Measurements from ENCODE around the gene ATP6V0A1.

The ATP6V0A1 gene

DNA sequence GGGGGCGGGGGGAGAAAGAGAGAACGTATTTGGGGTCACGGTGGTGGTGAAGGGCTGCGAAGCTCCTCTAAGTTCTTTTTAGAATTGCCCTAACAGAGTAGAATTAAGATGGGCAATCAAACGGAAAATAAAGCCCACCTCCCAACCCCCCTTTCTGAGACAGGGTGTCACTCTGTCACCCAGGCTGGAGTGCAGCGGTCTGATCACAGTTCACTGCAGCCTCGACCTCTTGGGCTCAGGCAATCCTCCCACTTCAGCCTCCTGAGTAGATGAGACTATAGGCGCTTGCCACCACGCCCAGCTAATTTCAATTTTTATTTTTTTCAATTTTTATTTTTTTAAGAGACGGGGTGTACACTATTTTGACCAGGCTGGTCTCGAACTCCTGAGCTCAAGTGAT is 34.9 kb upstream of the ATP6V0A1 start:
- H3K27me3 ChIP-seq (ENCODE audit: insufficient read depth, low read length, poor library complexity, severe bottlenecking) = no peaks in the 10 kb centered on the region
- H3K9me2 ChIP-seq (replicated peaks; ENCODE audit: low read depth, low read length) = no peaks in the 10 kb centered on the region
- H2AFZ ChIP-seq (ENCODE audit: low read length) = no peak overlapping the region
- H3K4me2 ChIP-seq (ENCODE audit: low read depth, low read length, poor library complexity, severe bottlenecking) = no peak overlapping the region
- no peaks in the 10 kb centered on the region for H3F3A ChIP-seq (ENCODE audit: low read depth)
- H3K4me1 ChIP-seq (ENCODE audit: insufficient read depth, low read length, poor library complexity, severe bottlenecking) = no peaks in the 10 kb centered on the region
- no peaks in the 10 kb centered on the region for H4K20me1 ChIP-seq (ENCODE audit: insufficient read depth, low read length, poor library complexity, severe bottlenecking)
- no peak overlapping the region for H3K4me3 ChIP-seq (ENCODE audit: low read length, poor library complexity, severe bottlenecking)
- H3K36me3 ChIP-seq (ENCODE audit: insufficient read depth, low read length) = no peaks in the 10 kb centered on the region
- no peaks in the 10 kb centered on the region for H3K9me3 ChIP-seq (ENCODE audit: insufficient read depth, low read depth, low read length)
- TF ChIP-seq, protein P1, sequence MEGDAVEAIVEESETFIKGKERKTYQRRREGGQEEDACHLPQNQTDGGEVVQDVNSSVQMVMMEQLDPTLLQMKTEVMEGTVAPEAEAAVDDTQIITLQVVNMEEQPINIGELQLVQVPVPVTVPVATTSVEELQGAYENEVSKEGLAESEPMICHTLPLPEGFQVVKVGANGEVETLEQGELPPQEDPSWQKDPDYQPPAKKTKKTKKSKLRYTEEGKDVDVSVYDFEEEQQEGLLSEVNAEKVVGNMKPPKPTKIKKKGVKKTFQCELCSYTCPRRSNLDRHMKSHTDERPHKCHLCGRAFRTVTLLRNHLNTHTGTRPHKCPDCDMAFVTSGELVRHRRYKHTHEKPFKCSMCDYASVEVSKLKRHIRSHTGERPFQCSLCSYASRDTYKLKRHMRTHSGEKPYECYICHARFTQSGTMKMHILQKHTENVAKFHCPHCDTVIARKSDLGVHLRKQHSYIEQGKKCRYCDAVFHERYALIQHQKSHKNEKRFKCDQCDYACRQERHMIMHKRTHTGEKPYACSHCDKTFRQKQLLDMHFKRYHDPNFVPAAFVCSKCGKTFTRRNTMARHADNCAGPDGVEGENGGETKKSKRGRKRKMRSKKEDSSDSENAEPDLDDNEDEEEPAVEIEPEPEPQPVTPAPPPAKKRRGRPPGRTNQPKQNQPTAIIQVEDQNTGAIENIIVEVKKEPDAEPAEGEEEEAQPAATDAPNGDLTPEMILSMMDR (conservative IDR thresholded peaks at IDR 0.05; ENCODE audit: low read length) = no peak
- TF ChIP-seq EZH2phosphoT487 (IDR thresholded peaks at IDR 0.05; ENCODE audit: borderline replicate concordance) = no peak
- no peaks in the 10 kb centered on the region for H3K79me2 ChIP-seq (ENCODE audit: insufficient read depth, low read length)
- H3K9ac ChIP-seq (ENCODE audit: low read depth, low read length, poor library complexity, severe bottlenecking) = no peak overlapping the region

DNA sequence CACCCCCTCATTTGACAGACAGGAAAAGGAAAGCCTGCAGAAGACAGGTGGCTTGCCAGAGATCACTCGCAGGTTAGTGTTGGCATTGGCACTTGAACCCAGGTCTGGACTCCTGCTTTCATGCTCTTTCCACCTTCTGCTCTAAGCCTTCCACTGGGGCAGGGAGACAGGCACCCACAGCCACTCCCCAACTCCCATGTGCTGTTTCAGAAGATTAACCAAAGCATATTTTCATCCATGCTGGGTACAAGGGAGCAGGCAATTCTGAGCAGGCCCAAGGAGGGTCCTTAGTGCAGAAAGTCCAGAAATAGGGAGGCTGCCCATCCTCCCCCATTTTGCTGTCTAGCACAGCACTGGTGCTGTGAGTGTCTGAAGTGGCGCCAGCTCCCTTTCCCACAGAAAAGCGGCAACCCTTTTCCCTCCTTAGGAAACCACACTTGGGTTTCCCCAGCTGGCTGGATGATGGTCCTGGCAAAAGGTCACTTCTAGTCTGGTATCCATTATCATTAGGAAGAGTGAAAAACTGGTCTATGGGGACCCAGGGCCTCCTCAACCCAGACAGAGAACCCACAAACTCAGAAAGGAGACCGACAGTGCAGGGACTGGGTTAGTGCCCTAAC is 33.6 kb upstream of the ATP6V0A1 start:
- Histone ChIP-seq H3K4me3 (ENCODE audit: low read length, poor library complexity, severe bottlenecking) (no peak overlapping the region), H3K4me1 (ENCODE audit: insufficient read depth, low read length, poor library complexity, severe bottlenecking) (no peaks in the 10 kb centered on the region), H3F3A (ENCODE audit: low read depth) (no peaks in the 10 kb centered on the region), H3K4me2 (ENCODE audit: low read depth, low read length, poor library complexity, severe bottlenecking) (no peak overlapping the region), H4K20me1 (ENCODE audit: insufficient read depth, low read length, poor library complexity, severe bottlenecking) (no peaks in the 10 kb centered on the region), H3K9ac (ENCODE audit: low read depth, low read length, poor library complexity, severe bottlenecking) (no peak overlapping the region), H3K36me3 (ENCODE audit: insufficient read depth, low read length) (no peaks in the 10 kb centered on the region), H2AFZ (ENCODE audit: low read length) (no peak overlapping the region), H3K27me3 (ENCODE audit: insufficient read depth, low read length, poor library complexity, severe bottlenecking) (no peaks in the 10 kb centered on the region), H3K9me3 (ENCODE audit: insufficient read depth, low read depth, low read length) (no peaks in the 10 kb centered on the region), H3K9me2 (replicated peaks; ENCODE audit: low read depth, low read length) (no peaks in the 10 kb centered on the region), H3K79me2 (ENCODE audit: insufficient read depth, low read length) (no peaks in the 10 kb centered on the region)
- TF ChIP-seq, protein P1 (conservative IDR thresholded peaks at IDR 0.05; ENCODE audit: low read length) = no peak

DNA sequence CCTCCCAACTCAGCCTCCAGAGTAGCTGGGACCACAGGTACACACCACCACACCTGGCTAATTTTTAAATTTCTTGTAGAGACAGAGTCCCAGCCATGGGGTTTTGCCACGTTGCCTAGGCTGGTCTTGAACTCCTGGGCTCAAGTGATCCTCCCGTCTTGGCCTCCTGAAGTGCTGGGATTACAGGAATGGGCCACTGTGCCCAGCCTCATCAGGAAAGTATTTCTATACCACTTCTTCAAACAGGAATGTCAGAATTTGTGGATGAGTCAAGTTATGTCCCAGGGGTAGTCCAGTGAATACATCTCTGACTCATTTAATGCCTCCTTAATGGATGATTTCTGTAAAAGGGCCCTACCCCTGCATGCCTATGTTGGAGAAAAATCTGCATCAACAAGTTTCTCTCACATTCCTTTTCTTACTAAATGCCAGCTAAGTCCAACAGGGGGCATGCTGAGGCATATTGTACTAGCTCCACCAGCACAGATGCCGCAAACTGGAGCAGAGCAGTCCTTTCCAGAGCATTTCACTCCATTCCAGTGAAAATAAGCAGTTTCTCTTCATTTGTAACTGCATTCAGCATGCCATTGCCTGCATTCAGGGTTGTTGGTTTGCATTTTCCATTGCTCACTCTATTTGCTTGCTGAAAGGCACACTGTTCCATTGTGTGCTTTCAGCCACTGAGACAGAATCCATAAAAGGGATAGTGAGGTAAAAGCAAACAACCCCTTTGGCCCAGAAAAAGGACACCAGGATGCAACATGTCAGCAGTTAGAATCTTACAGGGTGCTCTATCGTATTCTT is 30.3 kb upstream of the ATP6V0A1 start:
- no peaks in the 10 kb centered on the region for H3K79me2 ChIP-seq (ENCODE audit: insufficient read depth, low read length)
- no peaks in the 10 kb centered on the region for H3K9me3 ChIP-seq (ENCODE audit: insufficient read depth, low read depth, low read length)
- no peak overlapping the region for H3K4me3 ChIP-seq (ENCODE audit: low read length, poor library complexity, severe bottlenecking)
- no peak overlapping the region for H3K9ac ChIP-seq (ENCODE audit: low read depth, low read length, poor library complexity, severe bottlenecking)
- no peaks in the 10 kb centered on the region for H3K27me3 ChIP-seq (ENCODE audit: insufficient read depth, low read length, poor library complexity, severe bottlenecking)
- no peaks in the 10 kb centered on the region for H3K36me3 ChIP-seq (ENCODE audit: insufficient read depth, low read length)
- no peaks in the 10 kb centered on the region for H3K9me2 ChIP-seq (replicated peaks; ENCODE audit: low read depth, low read length)
- no peaks in the 10 kb centered on the region for H3F3A ChIP-seq (ENCODE audit: low read depth)
- no peak overlapping the region for H3K4me2 ChIP-seq (ENCODE audit: low read depth, low read length, poor library complexity, severe bottlenecking)
- no peak for TF ChIP-seq EZH2phosphoT487 (IDR thresholded peaks at IDR 0.05; ENCODE audit: borderline replicate concordance)
- TF ChIP-seq, protein P1 (conservative IDR thresholded peaks at IDR 0.05; ENCODE audit: low read length) = peak; percentile 83
- H4K20me1 ChIP-seq (ENCODE audit: insufficient read depth, low read length, poor library complexity, severe bottlenecking) = no peaks in the 10 kb centered on the region
- H2AFZ ChIP-seq (ENCODE audit: low read length) = no peak overlapping the region
- H3K4me1 ChIP-seq (ENCODE audit: insufficient read depth, low read length, poor library complexity, severe bottlenecking) = no peaks in the 10 kb centered on the region
